Upper lobe of left lung (tissue), 6 donors: ENCODE measurements around the gene STEAP4. TPM values are rescaled to one million over a fixed set of nuclear protein-coding genes. Genes with fewer than 3 reads are reported as not detected.
A peak's percentile ranks its signal among the peaks of the same experiment; 100 is the strongest.

Experiments used
- ATAC-seq, 2 donors: fragments of 200-7000 bp; cut with Tn5 transposase; one replicate each; pipeline ENCODE4 v1.9.1; 2022; ENCODE audit warnings: mild to moderate bottlenecking in 2 of 2, moderate library complexity in 2 of 2; ENCODE audit not compliant: low FRiP score in 2 of 2
- DNase-seq, 2 donors: peaks; one replicate each; pipeline ENCODE4 v3.0.0-alpha.2; 2019 to 2020
- H3K27ac ChIP-seq, 4 donors: fragments of 200-600 bp; sonication (generic); one replicate each; pipeline ENCODE4 v1.5.1; 2016 to 2019
- H3K27me3 ChIP-seq, 4 donors: fragments of 200-600 bp; sonication (generic); one replicate each; pipeline ENCODE4 v1.5.1; 2017 to 2019
- H3K36me3 ChIP-seq, 4 donors: fragments of 200-600 bp; sonication (generic); one replicate each; pipeline ENCODE4 v1.5.1; 2016 to 2019
- H3K4me1 ChIP-seq, 4 donors: fragments of 200-600 bp; sonication (generic); one replicate each; pipeline ENCODE4 v1.5.1; 2018 to 2019
- H3K4me3 ChIP-seq, 4 donors: fragments of 200-600 bp; sonication (generic); one replicate each; pipeline ENCODE4 v1.5.1; 2017 to 2019; ENCODE audit warnings: mild to moderate bottlenecking in 2 of 4, moderate library complexity in 1 of 4
- H3K9me3 ChIP-seq, 4 donors: fragments of 200-600 bp; sonication (generic); one replicate each; pipeline ENCODE4 v1.5.1; 2018 to 2019
- CTCF ChIP-seq, 6 experiments: fragments of 450-650 bp in 4 of 6; fragments of 200-600 bp in 2 of 6; sonication (generic) in 2 of 6; IDR thresholded peaks; one replicate each; pipeline ENCODE4 v1.5.1; 2016 to 2019; ENCODE audit warnings: antibody characterized with exemption in 6 of 6
- EP300 ChIP-seq, 4 donors: sonication (generic); formaldehyde crosslinking; IDR thresholded peaks; one replicate each; pipeline ENCODE4 v1.5.1; 2017; ENCODE audit warnings: antibody characterized with exemption in 4 of 4, control low read depth in 2 of 4
- POLR2A ChIP-seq, 4 donors: fragments of 450-650 bp; IDR thresholded peaks; one replicate each; pipeline ENCODE4 v1.5.1; 2016 to 2017; ENCODE audit warnings: antibody characterized with exemption in 4 of 4, mild to moderate bottlenecking in 2 of 4
- POLR2AphosphoS5 ChIP-seq, 2 donors: sonication (generic); formaldehyde crosslinking; IDR thresholded peaks; one replicate each; pipeline ENCODE4 v1.5.1; 2017; ENCODE audit warnings: antibody characterized with exemption in 2 of 2
- WGBS, 2 donors: methylation state at CpG; one replicate each; pipeline ENCODE4 v1.1.5; 2017 to 2018; 5-methylcytosine and 5-hydroxymethylcytosine counted together
- total RNA-seq, 6 donors: library from RNA; depleted of rRNA in 4 of 6; stranded (reverse); fragments of >200 nt in 4 of 6; gene quantifications; one replicate each; pipeline versions ENCODE4 v1.1.0 to v1.2.1, GENCODE V29; 2016 to 2021
- donor health status: DM: no; HTN: no; CAD: no; lungs with moderate emphysema.
- donor health status: DM: no; HTN: yes; CAD: no; lungs with severe emphysema.

The STEAP4 gene
- 10 to 100 TPM; 11.5 to 81.8 (median 54.8) TPM for total RNA-seq

- no peaks in the 10 kb centered on the region for H3K36me3 ChIP-seq
- H3K9me3 ChIP-seq = no peaks in the 10 kb centered on the region
- no peaks in the 10 kb centered on the region for H3K27me3 ChIP-seq
- DNase-seq (peak; percentile 92 to 94), ATAC-seq (peak; percentile 87 to 92)
- H3K4me3 ChIP-seq = peak within 1 kb of the TSS in 3 of 4 donors; percentile 38 to 54 (median 49)
- peak within 1 kb of the TSS; percentile 43 to 84 (median 76) for H3K27ac ChIP-seq
- H3K4me1 ChIP-seq = peaks cover 1 to 19% (median 18%) of the 10 kb centered on the region in 4 donors
- TF ChIP-seq EP300 (IDR thresholded peaks at IDR 0.05) (peak in 3 of 4 donors; percentile 63 to 86 (median 82)), POLR2A (IDR thresholded peaks at IDR 0.05) (peak in 3 of 4 donors; percentile 44 to 86 (median 70)), POLR2AphosphoS5 (IDR thresholded peaks at IDR 0.05) (peak; percentile 79 to 92), CTCF (IDR thresholded peaks at IDR 0.05) (no peak)
- 0 to 3% methylated on average over 8 to 30 of the region's 30 CpGs for WGBS, 2 donors
Observed at GRCh38 chr7:88306590-88307048, at the start of gene STEAP4. STEAP4 (minus strand) TSS chr7:88306894; CDS start chr7:88284269, 22,625 bp downstream.

GRCh38 chr7:88355011-88355410, 48.3 kb upstream of the STEAP4 start:
- DNase-seq = no peak
- Histone ChIP-seq H3K36me3 (no peaks in the 10 kb centered on the region), H3K27ac (peak overlapping the region in 2 of 4 donors; percentile 5), H3K27me3 (no peaks in the 10 kb centered on the region), H3K4me1 (peaks cover 3 to 6% (median 4%) of the 10 kb centered on the region in 4 donors), H3K4me3 (no peak overlapping the region), H3K9me3 (no peaks in the 10 kb centered on the region)
- 55 to 60% methylated on average over 3 of the region's 3 CpGs for WGBS, 2 donors
- TF ChIP-seq CTCF (IDR thresholded peaks at IDR 0.05) = no peak
- TF ChIP-seq POLR2A (IDR thresholded peaks at IDR 0.05) = no peak
- no peak for TF ChIP-seq POLR2AphosphoS5 (IDR thresholded peaks at IDR 0.05)
- ATAC-seq = no peak

GRCh38 chr7:88350118-88350517, 43.4 kb upstream of the STEAP4 start:
- DNase-seq (no peak), ATAC-seq (no peak)
- Histone ChIP-seq H3K4me3 (no peak overlapping the region), H3K4me1 (no peaks in the 10 kb centered on the region), H3K27ac (no peak overlapping the region), H3K9me3 (no peaks in the 10 kb centered on the region), H3K27me3 (no peaks in the 10 kb centered on the region), H3K36me3 (no peaks in the 10 kb centered on the region)
- 82 to 93% methylated on average over 2 of the region's 2 CpGs for WGBS, 2 donors
- TF ChIP-seq EP300 (IDR thresholded peaks at IDR 0.05) = no peak
- TF ChIP-seq POLR2AphosphoS5 (IDR thresholded peaks at IDR 0.05) = no peak
- TF ChIP-seq CTCF (IDR thresholded peaks at IDR 0.05) = no peak
- no peak for TF ChIP-seq POLR2A (IDR thresholded peaks at IDR 0.05)

GRCh38 chr7:88347517-88347916, 40.8 kb upstream of the STEAP4 start:
- Histone ChIP-seq H3K27me3 (no peaks in the 10 kb centered on the region), H3K4me3 (no peak overlapping the region), H3K36me3 (no peaks in the 10 kb centered on the region), H3K27ac (no peak overlapping the region), H3K9me3 (no peaks in the 10 kb centered on the region), H3K4me1 (no peaks in the 10 kb centered on the region)
- DNase-seq (no peak), ATAC-seq (no peak)
- no peak for TF ChIP-seq POLR2AphosphoS5 (IDR thresholded peaks at IDR 0.05)
- no peak for TF ChIP-seq EP300 (IDR thresholded peaks at IDR 0.05)
- no peak for TF ChIP-seq CTCF (IDR thresholded peaks at IDR 0.05)
- no peak for TF ChIP-seq POLR2A (IDR thresholded peaks at IDR 0.05)
- 94 to 97% methylated on average over 2 of the region's 2 CpGs for WGBS, 2 donors

GRCh38 chr7:88347090-88347489, 40.4 kb upstream of the STEAP4 start:
- 64 to 66% methylated on average over 7 of the region's 7 CpGs for WGBS, 2 donors
- peak in 1 of 2 donors; percentile 82 for DNase-seq

More at GRCh38 chr7:88347090-88347489, 40.4 kb upstream of the STEAP4 start:
- H3K9me3 ChIP-seq = no peaks in the 10 kb centered on the region
- TF ChIP-seq POLR2A (IDR thresholded peaks at IDR 0.05) = no peak
- TF ChIP-seq CTCF (IDR thresholded peaks at IDR 0.05) = no peak
- TF ChIP-seq EP300 (IDR thresholded peaks at IDR 0.05) = no peak
- TF ChIP-seq POLR2AphosphoS5 (IDR thresholded peaks at IDR 0.05) = no peak
- no peak overlapping the region for H3K27ac ChIP-seq
- H3K27me3 ChIP-seq = no peaks in the 10 kb centered on the region
- H3K4me1 ChIP-seq = no peaks in the 10 kb centered on the region
- no peak overlapping the region for H3K4me3 ChIP-seq
- ATAC-seq = peak; percentile 72 to 90
- no peaks in the 10 kb centered on the region for H3K36me3 ChIP-seq
